Activated CD8-positive, alpha-beta T cell treated with anti-CD3 and anti-CD28 coated beads, Interleukin-2, amount 10 ng/mL, durations not matched to agents 7 days and 5 days (primary cell): Measurements from ENCODE around the gene MNT. TPM values are rescaled to one million over a fixed set of nuclear protein-coding genes. Genes with fewer than 3 reads are reported as not detected.

Experiments used
- ATAC-seq: fragments of 150-1000 bp; cut with Tn5 transposase; one replicate; pipeline ENCODE4 v1.10.0; 2021; ENCODE audit warnings: moderate library complexity
- CTCF ChIA-PET: fragments of 350-600 bp; sonication (Branson Sonifier 250); formaldehyde crosslinking; loops from one replicate; lab custom pipeline; 2021; ENCODE audit warnings: antibody characterized with exemption; lab: Charles Lee
- POLR2A ChIA-PET: fragments of 350-600 bp; sonication (Branson Sonifier 250); formaldehyde crosslinking; loops from one replicate; lab custom pipeline; 2021; ENCODE audit warnings: antibody characterized with exemption; lab: Charles Lee
- DNase-seq: peaks from one replicate; pipeline ENCODE4 v3.0.0-alpha.2; 2020
- H3K27ac Mint-ChIP-seq: one replicate; pipeline ENCODE4 v1.8.0; 2021; ENCODE audit warnings: mild to moderate bottlenecking, mixed read lengths
- H3K27me3 Mint-ChIP-seq: one replicate; pipeline ENCODE4 v1.8.0; 2021; ENCODE audit warnings: low read depth, mixed read lengths
- H3K36me3 Mint-ChIP-seq: one replicate; pipeline ENCODE4 v1.8.0; 2021; ENCODE audit warnings: low read depth, mixed read lengths
- H3K4me1 Mint-ChIP-seq: one replicate; pipeline ENCODE4 v1.8.0; 2021; ENCODE audit warnings: low read depth, mixed read lengths
- H3K4me3 Mint-ChIP-seq: one replicate; pipeline ENCODE4 v1.8.0; 2021; ENCODE audit warnings: mild to moderate bottlenecking, mixed read lengths
- H3K9me3 Mint-ChIP-seq: one replicate; pipeline ENCODE4 v1.8.0; 2022; ENCODE audit warnings: mixed read lengths; ENCODE audit not compliant: insufficient read depth
- total RNA-seq, 2 experiments: library from RNA; stranded (reverse); gene quantifications; one replicate each; pipeline ENCODE4 v1.2.3, GENCODE V29; 2021

The MNT gene
- total RNA-seq, 2 experiments from 2014 or later, result 24.1 to 24.2 TPM

- Mint-ChIP-seq H3K4me1 (peaks cover 11% of the 10 kb centered on the region), H3K27ac (peak within 1 kb of the TSS; percentile 96), H3K27me3 (no peaks in the 10 kb centered on the region), H3K36me3 (peaks cover 12% of the 10 kb centered on the region), H3K4me3 (peak within 1 kb of the TSS; percentile 99), H3K9me3 (no peaks in the 10 kb centered on the region)
- ATAC-seq (peak; percentile 90), DNase-seq (peak; percentile 93)
- ChIA-PET CTCF (interaction anchor here (0.9 to 2.4 kb wide), 12 partner anchors 17 to 282 kb away, joined by 3 to 25 read pairs (median 4); partner anchors contain the start of gene HIC1), POLR2A (interaction anchor here (0.6 to 2.0 kb wide), 16 partner anchors 9 to 507 kb away, joined by 3 to 10 read pairs (median 4); partner anchors contain the start of genes HIC1, RPA1 and SMYD4)
Measured at GRCh38 chr17:2336215-2336851, 64.5 kb downstream of the MNT start, which contains the start of gene TSR1. TSS of gene TSR1 (minus strand) at chr17:2336457. CDS start at chr17:2336427, 30 bp downstream.

- no peak for ATAC-seq
- ChIA-PET POLR2A (interaction anchor here (0.6 to 2.0 kb wide), 14 partner anchors 9 to 506 kb away, joined by 3 to 10 read pairs (median 4); partner anchors contain the start of genes HIC1, RPA1 and SMYD4), CTCF (interaction anchor here (0.9 to 2.4 kb wide), 12 partner anchors 18 to 281 kb away, joined by 3 to 25 read pairs (median 4); partner anchors contain the start of gene HIC1)
- peaks cover 11% of the 10 kb centered on the region for H3K4me1 Mint-ChIP-seq
- no peaks in the 10 kb centered on the region for H3K27me3 Mint-ChIP-seq
- DNase-seq, result no peak
- H3K36me3 Mint-ChIP-seq, result peaks cover 12% of the 10 kb centered on the region
- H3K9me3 Mint-ChIP-seq, result no peaks in the 10 kb centered on the region
- peak overlapping the region; percentile 96 for H3K27ac Mint-ChIP-seq
- peak overlapping the region; percentile 99 for H3K4me3 Mint-ChIP-seq
Measured at GRCh38 chr17:2335726-2336214, 65.1 kb downstream of the MNT start.

Other genes starting within 250 kb of the MNT start
- 10 to 100 TPM; 49.8 to 55.9 TPM for gene SMG6, start 97.3 kb downstream of the MNT start, total RNA-seq
- gene SRR, start 97.1 kb downstream of the MNT start, total RNA-seq, result 10 to 100 TPM; 18.7 to 23.1 TPM
- 10 to 100 TPM; 36.0 to 36.6 TPM for gene TSR1, start 64.6 kb downstream of the MNT start, total RNA-seq
- 10 to 100 TPM; 65.9 to 67.8 TPM for gene SGSM2, start 63.6 kb downstream of the MNT start, total RNA-seq
- 10 to 100 TPM; 25.7 to 27.0 TPM for gene METTL16, start 110.8 kb upstream of the MNT start, total RNA-seq
- gene PAFAH1B1, start 192.6 kb upstream of the MNT start, total RNA-seq, result 100 to 1,000 TPM; 164 to 173 TPM